Loucy (cell line): ENCODE measurements around the gene TMEM201.

ENCODE experiments used
- CTCF ChIP-seq: fragments of 200-600 bp; sonication (generic); conservative IDR thresholded peaks from 2 replicates; pipeline ENCODE4 v1.5.1; 2014; ENCODE audit warnings: mild to moderate bottlenecking, antibody characterized with exemption, low read length
- EZH2phosphoT487 ChIP-seq: fragments of 200-600 bp; IDR thresholded peaks from 2 replicates; pipeline ENCODE4 v1.6.1; 2018; ENCODE audit warnings: antibody characterized with exemption, mild to moderate bottlenecking, moderate library complexity, borderline replicate concordance

- no peak for TF ChIP-seq CTCF
- no peak for TF ChIP-seq EZH2phosphoT487
Measured at GRCh38 chr1:9654834-9655723, 66.4 kb downstream of the TMEM201 start.
